K562 (cell line): ENCODE measurements around the gene PHETA1.
"Not testable (repeated sequence)": the region's sequence is repeated elsewhere in the genome, so short reads cannot be mapped to it uniquely, and the experiment has no call there.

Experiments used
- POLR2A ChIP-seq: fragments of 450-650 bp; conservative IDR thresholded peaks from 2 replicates; pipeline ENCODE4 v1.6.1; 2016
- SMARCA5 ChIP-seq: fragments of 450-650 bp; IDR thresholded peaks from 2 replicates; pipeline ENCODE4 v1.6.1; 2016
- SREBF1 ChIP-seq: fragments of 150-350 bp; IDR thresholded peaks from 2 replicates; pipeline ENCODE4 v1.6.1; 2014; ENCODE audit warnings: antibody characterized with exemption, low read depth, low read length, borderline replicate concordance
- TF ChIP-seq, protein P1 (sequence below), 2 experiments: fragments of 450-650 bp in 1 of 2; IDR thresholded peaks; 2 replicates each; pipeline ENCODE4 v1.6.1; 2011 to 2017; ENCODE audit warnings: low read depth in 2 of 2, antibody characterized with exemption in 1 of 2, borderline replicate concordance in 1 of 2, low read length in 1 of 2, mild to moderate bottlenecking in 1 of 2, mixed read lengths in 1 of 2; ENCODE audit not compliant: control insufficient read depth in 1 of 2
- TF ChIP-seq, protein P2 (sequence below), 3 experiments: IDR thresholded peaks in 2 of 3; conservative IDR thresholded peaks in 1 of 3; 2 replicates each; pipeline ENCODE4 v1.5.1; 2011 to 2012; ENCODE audit warnings: low read length in 3 of 3, mild to moderate bottlenecking in 3 of 3, control low read depth in 2 of 3, improper control_type of control experiment in 1 of 3, inconsistent platforms in 1 of 3, low read depth in 1 of 3, mixed read lengths in 1 of 3, moderate library complexity in 1 of 3; ENCODE audit not compliant: insufficient read depth in 2 of 3
- TF ChIP-seq, protein P3 (sequence below): sonication (generic); formaldehyde crosslinking; IDR thresholded peaks from 2 replicates; pipeline ENCODE4 v1.9.0; 2022; ENCODE audit warnings: mild to moderate bottlenecking, missing genetic modification reagents
- TF ChIP-seq, protein P4 (sequence below): fragments of 250-450 bp; sonication (Bioruptor Pico); IDR thresholded peaks from 2 replicates; pipeline ENCODE4 v1.5.0; 2021; ENCODE audit warnings: mild to moderate bottlenecking, moderate library complexity

DNA sequence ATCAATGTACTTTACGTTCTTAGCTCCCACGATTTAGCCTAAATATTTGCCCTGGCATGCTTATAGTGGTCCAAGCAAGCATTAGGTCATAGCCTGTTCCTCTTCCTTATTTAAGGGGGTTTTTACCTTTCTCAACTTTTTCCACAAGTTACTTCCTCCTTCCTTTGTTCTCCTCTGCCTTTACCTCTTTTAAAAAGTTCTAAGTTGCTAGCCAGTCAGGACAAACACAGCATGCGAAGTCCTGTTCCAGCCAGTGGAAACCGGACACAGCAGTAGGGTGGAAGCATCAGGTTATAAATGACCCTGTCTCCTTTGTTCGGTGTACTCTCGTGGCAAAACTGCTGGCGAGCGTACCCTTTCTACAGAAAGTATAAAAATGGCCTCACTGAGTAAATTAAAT is 28.2 kb downstream of the PHETA1 start:
- TF ChIP-seq, protein P1, sequence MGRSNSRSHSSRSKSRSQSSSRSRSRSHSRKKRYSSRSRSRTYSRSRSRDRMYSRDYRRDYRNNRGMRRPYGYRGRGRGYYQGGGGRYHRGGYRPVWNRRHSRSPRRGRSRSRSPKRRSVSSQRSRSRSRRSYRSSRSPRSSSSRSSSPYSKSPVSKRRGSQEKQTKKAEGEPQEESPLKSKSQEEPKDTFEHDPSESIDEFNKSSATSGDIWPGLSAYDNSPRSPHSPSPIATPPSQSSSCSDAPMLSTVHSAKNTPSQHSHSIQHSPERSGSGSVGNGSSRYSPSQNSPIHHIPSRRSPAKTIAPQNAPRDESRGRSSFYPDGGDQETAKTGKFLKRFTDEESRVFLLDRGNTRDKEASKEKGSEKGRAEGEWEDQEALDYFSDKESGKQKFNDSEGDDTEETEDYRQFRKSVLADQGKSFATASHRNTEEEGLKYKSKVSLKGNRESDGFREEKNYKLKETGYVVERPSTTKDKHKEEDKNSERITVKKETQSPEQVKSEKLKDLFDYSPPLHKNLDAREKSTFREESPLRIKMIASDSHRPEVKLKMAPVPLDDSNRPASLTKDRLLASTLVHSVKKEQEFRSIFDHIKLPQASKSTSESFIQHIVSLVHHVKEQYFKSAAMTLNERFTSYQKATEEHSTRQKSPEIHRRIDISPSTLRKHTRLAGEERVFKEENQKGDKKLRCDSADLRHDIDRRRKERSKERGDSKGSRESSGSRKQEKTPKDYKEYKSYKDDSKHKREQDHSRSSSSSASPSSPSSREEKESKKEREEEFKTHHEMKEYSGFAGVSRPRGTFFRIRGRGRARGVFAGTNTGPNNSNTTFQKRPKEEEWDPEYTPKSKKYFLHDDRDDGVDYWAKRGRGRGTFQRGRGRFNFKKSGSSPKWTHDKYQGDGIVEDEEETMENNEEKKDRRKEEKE (IDR thresholded peaks at IDR 0.05; ENCODE audit: borderline replicate concordance in 1 of 2, control insufficient read depth in 1 of 2, low read depth in 2 of 2, low read length in 1 of 2) = not testable (repeated sequence)
- TF ChIP-seq, protein P2, sequence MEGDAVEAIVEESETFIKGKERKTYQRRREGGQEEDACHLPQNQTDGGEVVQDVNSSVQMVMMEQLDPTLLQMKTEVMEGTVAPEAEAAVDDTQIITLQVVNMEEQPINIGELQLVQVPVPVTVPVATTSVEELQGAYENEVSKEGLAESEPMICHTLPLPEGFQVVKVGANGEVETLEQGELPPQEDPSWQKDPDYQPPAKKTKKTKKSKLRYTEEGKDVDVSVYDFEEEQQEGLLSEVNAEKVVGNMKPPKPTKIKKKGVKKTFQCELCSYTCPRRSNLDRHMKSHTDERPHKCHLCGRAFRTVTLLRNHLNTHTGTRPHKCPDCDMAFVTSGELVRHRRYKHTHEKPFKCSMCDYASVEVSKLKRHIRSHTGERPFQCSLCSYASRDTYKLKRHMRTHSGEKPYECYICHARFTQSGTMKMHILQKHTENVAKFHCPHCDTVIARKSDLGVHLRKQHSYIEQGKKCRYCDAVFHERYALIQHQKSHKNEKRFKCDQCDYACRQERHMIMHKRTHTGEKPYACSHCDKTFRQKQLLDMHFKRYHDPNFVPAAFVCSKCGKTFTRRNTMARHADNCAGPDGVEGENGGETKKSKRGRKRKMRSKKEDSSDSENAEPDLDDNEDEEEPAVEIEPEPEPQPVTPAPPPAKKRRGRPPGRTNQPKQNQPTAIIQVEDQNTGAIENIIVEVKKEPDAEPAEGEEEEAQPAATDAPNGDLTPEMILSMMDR (IDR thresholded peaks at IDR 0.05 in 2 of 3, conservative IDR thresholded peaks at IDR 0.05 in 1 of 3; ENCODE audit: insufficient read depth in 2 of 3, low read depth in 1 of 3, low read length in 3 of 3) = not testable (repeated sequence)
- TF ChIP-seq, protein P3, sequence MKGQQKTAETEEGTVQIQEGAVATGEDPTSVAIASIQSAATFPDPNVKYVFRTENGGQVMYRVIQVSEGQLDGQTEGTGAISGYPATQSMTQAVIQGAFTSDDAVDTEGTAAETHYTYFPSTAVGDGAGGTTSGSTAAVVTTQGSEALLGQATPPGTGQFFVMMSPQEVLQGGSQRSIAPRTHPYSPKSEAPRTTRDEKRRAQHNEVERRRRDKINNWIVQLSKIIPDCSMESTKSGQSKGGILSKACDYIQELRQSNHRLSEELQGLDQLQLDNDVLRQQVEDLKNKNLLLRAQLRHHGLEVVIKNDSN (CRISPR knock-in tag) = not testable (repeated sequence)
- TF ChIP-seq SMARCA5, POLR2A, SREBF1: not testable (repeated sequence)
- TF ChIP-seq, protein P4, sequence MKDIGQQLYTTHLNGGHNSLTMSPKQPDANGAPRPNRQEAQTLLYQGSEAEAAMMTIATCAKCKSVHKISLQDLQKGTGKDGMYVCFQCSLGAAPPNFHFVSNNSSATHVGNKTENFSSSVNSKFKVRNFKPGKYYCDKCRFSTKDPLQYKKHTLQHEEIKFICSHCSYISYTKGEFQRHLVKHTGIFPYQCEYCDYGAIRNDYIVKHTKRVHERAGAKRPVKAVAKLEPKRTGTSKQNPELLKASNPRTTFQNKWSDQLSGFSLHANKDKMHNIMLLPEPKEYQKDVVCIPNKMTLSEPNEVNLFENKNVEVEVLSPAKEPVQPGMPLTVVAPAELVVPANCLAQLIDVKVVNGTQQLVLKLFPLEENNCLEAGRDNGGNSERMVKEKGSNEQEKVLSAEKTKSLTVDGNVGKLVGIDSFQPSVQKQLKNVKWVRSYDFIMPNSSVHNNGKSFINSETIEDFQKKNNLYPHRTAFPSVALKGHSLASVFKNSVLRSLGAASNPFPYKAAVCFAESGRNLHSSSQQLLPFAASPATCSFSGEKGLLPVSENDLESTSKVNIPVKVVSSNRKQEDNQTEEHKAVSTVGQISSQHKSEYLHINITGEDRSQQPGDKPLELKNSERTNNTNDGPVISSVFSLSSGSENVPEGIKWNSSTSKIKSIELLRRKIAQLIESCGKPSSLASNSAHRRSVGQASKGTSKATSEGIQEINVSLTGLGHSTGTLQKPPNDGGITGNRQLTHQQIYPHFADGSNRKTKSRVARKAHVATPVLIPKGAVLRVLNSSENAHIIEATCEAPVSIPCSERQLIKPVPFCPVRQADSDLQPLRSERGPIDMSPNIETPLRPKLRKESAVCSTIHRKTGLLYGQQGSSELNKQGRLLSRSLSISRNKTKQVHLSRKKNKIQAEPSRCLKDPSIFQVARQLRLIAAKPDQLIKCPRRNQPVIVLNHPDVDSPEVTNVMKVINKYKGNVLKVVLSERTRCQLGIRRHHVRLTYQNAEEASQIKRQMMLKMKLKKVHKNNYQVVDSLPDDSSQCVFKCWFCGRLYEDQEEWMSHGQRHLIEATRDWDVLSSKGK = not testable (repeated sequence)
